OCI-LY7 (cell line): Measurements from ENCODE around the gene LUZP1. TPM values are rescaled to one million over a fixed set of nuclear protein-coding genes. Genes with fewer than 3 reads are reported as not detected.
"Not testable (repeated sequence)": the region's sequence is repeated elsewhere in the genome, so short reads cannot be mapped to it uniquely, and the experiment has no call there.

Source experiments
- BruUV-seq: library from RNA; stranded (reverse); fragments of 400-500 nt; replicated peaks from 2 replicates; lab custom pipeline; 2021; lab: Mats Ljungman, UMichigan
- CTCF ChIA-PET: fragments of 300-600 bp; sonication (Branson Sonifier 250); formaldehyde crosslinking; loops from one replicate; lab custom pipeline; 2022; ENCODE audit warnings: antibody characterized with exemption; ENCODE audit not compliant: unreplicated experiment; lab: Charles Lee
- POLR2A ChIA-PET: fragments of 300-600 bp; sonication (Branson Sonifier 250); formaldehyde crosslinking; loops from one replicate; lab custom pipeline; 2022; ENCODE audit warnings: antibody characterized with exemption; lab: Charles Lee
- DNase-seq: peaks from one replicate; pipeline ENCODE4 v3.0.0-alpha.2; 2015; ENCODE audit warnings: low spot score
- H2AFZ ChIP-seq: fragments of 200-600 bp; sonication (generic), shearing (Covaris generic); 2 replicates; pipeline ENCODE4 v1.6.1; 2014; ENCODE audit warnings: mild to moderate bottlenecking, antibody characterized with exemption, low read length, moderate library complexity
- H3K27ac ChIP-seq: fragments of 200-600 bp; sonication (generic); 2 replicates; pipeline ENCODE4 v1.5.1; 2014; ENCODE audit warnings: mixed run types, low read depth, mild to moderate bottlenecking, moderate library complexity, low read length, inconsistent platforms; ENCODE audit not compliant: poor library complexity, severe bottlenecking
- H3K36me3 ChIP-seq: fragments of 200-600 bp; sonication (generic); 2 replicates; pipeline ENCODE4 v1.6.1; 2014; ENCODE audit warnings: mild to moderate bottlenecking, antibody characterized with exemption, low read length, moderate library complexity, mixed read lengths; ENCODE audit not compliant: insufficient read depth
- H3K4me1 ChIP-seq: fragments of 200-600 bp; sonication (generic); 2 replicates; pipeline ENCODE4 v1.5.1; 2014; ENCODE audit warnings: mild to moderate bottlenecking, low read length; ENCODE audit not compliant: insufficient read depth, poor library complexity, severe bottlenecking
- H3K4me2 ChIP-seq: fragments of 200-600 bp; sonication (generic); 2 replicates; pipeline ENCODE4 v1.6.1; 2014; ENCODE audit warnings: mild to moderate bottlenecking, low read length
- H3K4me3 ChIP-seq: fragments of 200-600 bp; sonication (generic); 2 replicates; pipeline ENCODE4 v1.5.1; 2014; ENCODE audit warnings: mild to moderate bottlenecking, low read depth, low read length; ENCODE audit not compliant: poor library complexity, severe bottlenecking
- H3K79me2 ChIP-seq: fragments of 200-600 bp; sonication (generic); 2 replicates; pipeline ENCODE4 v1.6.1; 2016; ENCODE audit warnings: low read depth, mild to moderate bottlenecking, low read length, moderate library complexity, mixed read lengths; ENCODE audit not compliant: insufficient read depth
- H3K9me2 ChIP-seq: fragments of 200-600 bp; sonication (generic); 2 replicates; pipeline ENCODE4 v1.6.1; 2016; ENCODE audit warnings: mild to moderate bottlenecking, low read length, mixed read lengths; ENCODE audit not compliant: insufficient read depth
- H3K9me3 ChIP-seq: fragments of 200-600 bp; sonication (generic); 2 replicates; pipeline ENCODE4 v1.6.1; 2014; ENCODE audit warnings: mild to moderate bottlenecking, mixed run types, low read length, mixed read lengths
- H4K20me1 ChIP-seq: fragments of 200-600 bp; sonication (generic); 2 replicates; pipeline ENCODE4 v1.6.1; 2014; ENCODE audit warnings: mild to moderate bottlenecking, antibody characterized with exemption, low read length, moderate library complexity, mixed read lengths; ENCODE audit not compliant: insufficient read depth
- EZH2phosphoT487 ChIP-seq: fragments of 200-600 bp; sonication (generic); IDR thresholded peaks from 2 replicates; pipeline ENCODE4 v1.6.1; 2018; ENCODE audit warnings: low read depth, borderline replicate concordance, mild to moderate bottlenecking, mixed run types, antibody characterized with exemption, low read length, moderate library complexity, mixed read lengths
- intact Hi-C: fragments of 100-400 bp; cut with micrococcal nuclease; formaldehyde crosslinking; loops from one replicate; pipeline ENCODE4 v1.10.0; 2022; ENCODE audit not compliant: unreplicated experiment
- total RNA-seq, 2 experiments: library from RNA; depleted of rRNA in 1 of 2; stranded (reverse); fragments of >200 nt in 1 of 2; shearing (Covaris generic) in 1 of 2; gene quantifications; 2 replicates each; pipeline ENCODE4 v1.2.3, GENCODE V29; 2014 to 2022
- TF ChIP-seq, protein P1 (sequence below): fragments of 200-600 bp; sonication (generic); conservative IDR thresholded peaks from 2 replicates; pipeline ENCODE4 v1.5.1; 2014; ENCODE audit warnings: mild to moderate bottlenecking, antibody characterized with exemption, low read length, moderate library complexity, mixed read lengths

LUZP1 gene
- total RNA-seq, 2 experiments from 2014 or later = 7.6 to 13.6 TPM

DNA sequence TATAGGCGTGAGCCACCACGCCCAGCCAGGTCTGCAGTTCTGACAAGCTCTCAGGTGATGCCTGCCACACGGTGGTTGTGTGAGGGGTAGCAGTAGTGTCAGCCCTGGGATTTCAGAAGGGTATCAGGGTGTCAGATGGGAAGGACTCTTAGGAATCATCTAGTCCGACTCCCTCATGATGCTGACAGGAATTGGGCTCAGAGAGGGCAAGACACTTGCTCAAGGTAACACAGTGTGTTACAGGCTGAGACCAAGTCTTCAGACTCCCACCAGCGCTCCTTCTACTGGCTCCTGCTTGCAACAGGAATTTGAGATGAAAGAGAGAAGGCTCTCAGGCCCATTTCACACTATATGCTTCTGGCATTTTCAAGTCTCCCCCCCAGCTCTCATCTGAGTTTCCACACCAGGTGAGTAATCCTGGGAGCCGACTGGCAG is 41.7 kb upstream of the LUZP1 start:
- no peak overlapping the region for H3K27ac ChIP-seq
- POLR2A ChIA-PET = no interaction called here
- peak; percentile 52 for DNase-seq
- CTCF ChIA-PET = no interaction called here
- BruUV-seq = no TSS peak
- no peak overlapping the region for H3K4me3 ChIP-seq
- no peaks in the 10 kb centered on the region for H3K4me1 ChIP-seq
- no peaks in the 10 kb centered on the region for H3K36me3 ChIP-seq
- no peaks in the 10 kb centered on the region for H4K20me1 ChIP-seq
- no peaks in the 10 kb centered on the region for H3K9me3 ChIP-seq
- no peaks in the 10 kb centered on the region for H3K9me2 ChIP-seq
- no peak overlapping the region for H3K4me2 ChIP-seq
- no peak overlapping the region for H2AFZ ChIP-seq
- no peaks in the 10 kb centered on the region for H3K79me2 ChIP-seq
- TF ChIP-seq, protein P1, sequence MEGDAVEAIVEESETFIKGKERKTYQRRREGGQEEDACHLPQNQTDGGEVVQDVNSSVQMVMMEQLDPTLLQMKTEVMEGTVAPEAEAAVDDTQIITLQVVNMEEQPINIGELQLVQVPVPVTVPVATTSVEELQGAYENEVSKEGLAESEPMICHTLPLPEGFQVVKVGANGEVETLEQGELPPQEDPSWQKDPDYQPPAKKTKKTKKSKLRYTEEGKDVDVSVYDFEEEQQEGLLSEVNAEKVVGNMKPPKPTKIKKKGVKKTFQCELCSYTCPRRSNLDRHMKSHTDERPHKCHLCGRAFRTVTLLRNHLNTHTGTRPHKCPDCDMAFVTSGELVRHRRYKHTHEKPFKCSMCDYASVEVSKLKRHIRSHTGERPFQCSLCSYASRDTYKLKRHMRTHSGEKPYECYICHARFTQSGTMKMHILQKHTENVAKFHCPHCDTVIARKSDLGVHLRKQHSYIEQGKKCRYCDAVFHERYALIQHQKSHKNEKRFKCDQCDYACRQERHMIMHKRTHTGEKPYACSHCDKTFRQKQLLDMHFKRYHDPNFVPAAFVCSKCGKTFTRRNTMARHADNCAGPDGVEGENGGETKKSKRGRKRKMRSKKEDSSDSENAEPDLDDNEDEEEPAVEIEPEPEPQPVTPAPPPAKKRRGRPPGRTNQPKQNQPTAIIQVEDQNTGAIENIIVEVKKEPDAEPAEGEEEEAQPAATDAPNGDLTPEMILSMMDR = peak; percentile 75
- TF ChIP-seq EZH2phosphoT487 = no peak
- intact Hi-C loops = loop anchor here (1.0 kb wide), 1 partner anchor 234 kb away; no protein-coding TSS in a partner anchor

DNA sequence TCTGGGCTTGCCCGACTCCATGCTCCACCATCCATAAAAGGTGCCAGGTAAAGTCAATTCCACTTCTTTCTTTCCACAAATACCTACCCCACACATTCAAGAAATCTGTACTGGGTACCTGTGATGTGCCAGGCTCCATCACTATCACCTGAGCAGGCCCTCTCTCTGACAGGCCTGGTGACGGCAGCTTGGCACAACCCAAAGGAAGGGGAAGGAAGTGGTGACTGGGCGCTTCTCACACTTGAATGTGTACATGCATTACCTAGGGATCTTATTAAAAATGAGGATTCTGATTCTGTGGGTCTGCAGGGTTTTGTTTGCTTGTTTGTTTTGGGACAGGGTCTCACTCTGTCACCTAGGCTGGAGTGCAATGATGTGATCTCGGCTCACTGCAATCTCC is 41.1 kb upstream of the LUZP1 start:
- H3K4me3 ChIP-seq = no peak overlapping the region
- TF ChIP-seq, protein P1 = no peak
- no peak for TF ChIP-seq EZH2phosphoT487
- no peaks in the 10 kb centered on the region for H3K9me2 ChIP-seq
- CTCF ChIA-PET = no interaction called here
- intact Hi-C loops = loop anchor here (1.0 kb wide), 1 partner anchor 233 kb away; no protein-coding TSS in a partner anchor
- no peak overlapping the region for H2AFZ ChIP-seq
- no peak overlapping the region for H3K4me2 ChIP-seq
- H3K36me3 ChIP-seq = no peaks in the 10 kb centered on the region
- H3K9me3 ChIP-seq = no peaks in the 10 kb centered on the region
- DNase-seq = no peak
- no peak overlapping the region for H3K27ac ChIP-seq
- H3K4me1 ChIP-seq = no peaks in the 10 kb centered on the region
- no peaks in the 10 kb centered on the region for H4K20me1 ChIP-seq
- H3K79me2 ChIP-seq = no peaks in the 10 kb centered on the region
- no TSS peak for BruUV-seq
- POLR2A ChIA-PET = no interaction called here

DNA sequence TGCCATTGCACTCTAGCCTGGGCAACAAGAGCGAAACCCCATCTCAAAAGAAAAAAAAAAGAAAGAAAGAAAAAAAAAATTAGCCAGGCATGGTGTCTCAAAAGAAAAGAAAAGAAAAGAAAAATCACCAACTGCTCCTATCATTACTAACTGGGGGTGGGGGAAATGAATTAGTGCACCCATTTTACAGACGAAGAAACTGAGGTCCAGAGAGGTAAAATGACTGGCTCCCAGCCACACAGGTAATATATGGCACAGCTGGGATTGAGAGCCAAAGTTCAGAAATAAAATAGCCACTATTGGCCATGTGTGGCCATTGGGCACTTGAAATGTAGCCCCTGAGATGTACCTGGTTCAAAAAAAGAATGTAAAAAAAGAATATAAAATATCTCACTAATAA is 39.9 kb upstream of the LUZP1 start:
- Histone ChIP-seq H3K9me2 (no peaks in the 10 kb centered on the region), H3K4me3 (no peak overlapping the region), H3K4me2 (no peak overlapping the region), H2AFZ (no peak overlapping the region), H3K4me1 (no peaks in the 10 kb centered on the region), H3K79me2 (no peaks in the 10 kb centered on the region), H3K36me3 (no peaks in the 10 kb centered on the region), H4K20me1 (no peaks in the 10 kb centered on the region), H3K9me3 (no peaks in the 10 kb centered on the region), H3K27ac (no peak overlapping the region)
- CTCF ChIA-PET = no interaction called here
- no peak for DNase-seq
- no peak for TF ChIP-seq EZH2phosphoT487
- TF ChIP-seq, protein P1 = no peak
- POLR2A ChIA-PET = interaction anchor here (0.7 kb wide), 1 partner anchor 320 kb away, joined by 3 read pairs; no protein-coding TSS in a partner anchor
- intact Hi-C loops = no loop called here
- no TSS peak for BruUV-seq

DNA sequence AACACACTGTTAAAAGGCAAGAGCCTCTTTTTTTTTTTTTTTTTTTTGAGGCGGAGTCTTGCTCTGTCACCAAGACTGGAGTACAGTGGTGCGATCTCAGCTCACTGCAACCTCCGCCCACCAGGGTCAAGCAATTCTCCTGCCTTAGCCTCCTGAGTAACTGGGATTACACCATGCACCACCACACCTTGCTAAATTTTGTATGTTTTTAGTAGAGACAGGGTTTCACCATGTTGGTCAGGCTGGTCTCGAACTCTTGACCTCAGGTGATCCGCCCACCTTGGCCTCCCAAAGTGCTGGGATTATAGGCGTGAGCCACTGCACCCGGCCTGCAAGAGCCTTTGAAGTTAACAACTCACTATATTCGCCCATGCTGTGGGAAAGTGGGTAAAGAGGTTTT is 39.1 kb upstream of the LUZP1 start:
- H3K4me3 ChIP-seq, H2AFZ ChIP-seq, H4K20me1 ChIP-seq, H3K27ac ChIP-seq, H3K9me2 ChIP-seq, CTCF ChIA-PET, H3K79me2 ChIP-seq, H3K9me3 ChIP-seq, H3K36me3 ChIP-seq, BruUV-seq, intact Hi-C loops, DNase-seq, H3K4me2 ChIP-seq, H3K4me1 ChIP-seq: not testable (repeated sequence)
- POLR2A ChIA-PET = interaction anchor here (0.6 kb wide), 1 partner anchor 22 kb away, joined by 3 read pairs; no protein-coding TSS in a partner anchor
